Epithelial cell of esophagus (primary cell): ENCODE measurements around the gene ATF4.

ENCODE experiments used
- DNase-seq: peaks from one replicate; pipeline ENCODE4 v3.0.0; 2010; ENCODE audit warnings: low read depth
- H3K4me3 ChIP-seq: 2 replicates; pipeline ENCODE4 v1.5.1; 2011; ENCODE audit warnings: mild to moderate bottlenecking, low read length, control low read depth
- TF ChIP-seq, protein P1 (sequence below): IDR thresholded peaks from 2 replicates; pipeline ENCODE4 v1.5.1; 2011; ENCODE audit warnings: low read depth, mild to moderate bottlenecking, low read length, control low read depth, inconsistent platforms; ENCODE audit not compliant: insufficient read depth; ENCODE audit errors: missing control alignments

ATF4 gene

DNA sequence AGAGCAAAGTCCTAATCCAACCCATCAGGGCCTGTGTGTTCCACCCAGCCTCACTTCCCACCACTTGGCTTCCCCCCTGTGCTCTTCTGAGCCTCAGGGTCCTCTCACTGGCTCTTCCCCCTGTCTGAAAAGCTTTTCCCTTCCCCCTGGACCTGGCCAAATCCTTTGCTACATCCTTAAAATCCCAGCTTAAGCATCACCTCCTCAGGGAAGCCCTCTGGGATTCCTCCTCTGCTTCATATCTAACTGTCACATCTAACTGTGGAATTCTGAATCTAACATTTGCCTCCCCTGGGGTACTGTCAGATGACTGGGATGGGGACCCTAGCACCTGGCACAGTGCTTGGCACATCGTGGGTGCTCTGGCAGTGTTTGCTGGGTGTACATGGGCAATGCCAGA, 51.2 kb downstream of the ATF4 start:
- TF ChIP-seq, protein P1, sequence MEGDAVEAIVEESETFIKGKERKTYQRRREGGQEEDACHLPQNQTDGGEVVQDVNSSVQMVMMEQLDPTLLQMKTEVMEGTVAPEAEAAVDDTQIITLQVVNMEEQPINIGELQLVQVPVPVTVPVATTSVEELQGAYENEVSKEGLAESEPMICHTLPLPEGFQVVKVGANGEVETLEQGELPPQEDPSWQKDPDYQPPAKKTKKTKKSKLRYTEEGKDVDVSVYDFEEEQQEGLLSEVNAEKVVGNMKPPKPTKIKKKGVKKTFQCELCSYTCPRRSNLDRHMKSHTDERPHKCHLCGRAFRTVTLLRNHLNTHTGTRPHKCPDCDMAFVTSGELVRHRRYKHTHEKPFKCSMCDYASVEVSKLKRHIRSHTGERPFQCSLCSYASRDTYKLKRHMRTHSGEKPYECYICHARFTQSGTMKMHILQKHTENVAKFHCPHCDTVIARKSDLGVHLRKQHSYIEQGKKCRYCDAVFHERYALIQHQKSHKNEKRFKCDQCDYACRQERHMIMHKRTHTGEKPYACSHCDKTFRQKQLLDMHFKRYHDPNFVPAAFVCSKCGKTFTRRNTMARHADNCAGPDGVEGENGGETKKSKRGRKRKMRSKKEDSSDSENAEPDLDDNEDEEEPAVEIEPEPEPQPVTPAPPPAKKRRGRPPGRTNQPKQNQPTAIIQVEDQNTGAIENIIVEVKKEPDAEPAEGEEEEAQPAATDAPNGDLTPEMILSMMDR: no peak
- no peak overlapping the region for H3K4me3 ChIP-seq
- no peak for DNase-seq
